HUES64 (cell line): Measurements from ENCODE around the gene TOP1.

Source experiments
- H3K27ac ChIP-seq: 2 replicates; pipeline ENCODE4 v1.7.0; 2013; ENCODE audit warnings: low read depth, low read length, inconsistent platforms
- H3K27me3 ChIP-seq: 2 replicates; pipeline ENCODE4 v1.6.1; 2013; ENCODE audit warnings: mild to moderate bottlenecking, low read length; ENCODE audit not compliant: insufficient read depth
- H3K36me3 ChIP-seq: 2 replicates; pipeline ENCODE4 v1.6.1; 2013; ENCODE audit warnings: mild to moderate bottlenecking, low read length; ENCODE audit not compliant: insufficient read depth
- H3K4me1 ChIP-seq: 2 replicates; pipeline ENCODE4 v1.6.1; 2013; ENCODE audit warnings: mild to moderate bottlenecking, low read length, moderate library complexity; ENCODE audit not compliant: insufficient read depth
- H3K4me3 ChIP-seq: 2 replicates; pipeline ENCODE4 v1.5.1; 2013; ENCODE audit warnings: mild to moderate bottlenecking, low read length, moderate library complexity
- H3K9ac ChIP-seq: 2 replicates; pipeline ENCODE4 v1.6.1; 2013; ENCODE audit warnings: mild to moderate bottlenecking, low read depth, low read length
- H3K9me3 ChIP-seq: 2 replicates; pipeline ENCODE4 v1.6.1; 2013; ENCODE audit warnings: low read depth, low read length; ENCODE audit not compliant: insufficient read depth
- WGBS: fragments of 150-250, 120-280 bp; methylation state at CpG from one replicate; pipeline ENCODE4 v1.1.7; 2013; ENCODE audit warnings: missing lambda C conversion rate; 5-methylcytosine and 5-hydroxymethylcytosine counted together

Gene TOP1

GRCh38 chr20:41081276-41081814 is 52.7 kb downstream of the TOP1 start:
- H3K4me1 ChIP-seq: 0 out of 2 replicates have a peak, but pooled peaks cover 3% of the 10 kb centered on the region
- no peaks in the 10 kb centered on the region for H3K9me3 ChIP-seq
- peaks cover 99% of the 10 kb centered on the region for H3K36me3 ChIP-seq

GRCh38 chr20:41082306-41082705 is 53.7 kb downstream of the TOP1 start:
- Histone ChIP-seq H3K9ac (no peak overlapping the region), H3K27ac (no peak overlapping the region), H3K27me3 (no peaks in the 10 kb centered on the region), H3K4me3 (no peak overlapping the region), H3K36me3 (peaks cover 99% of the 10 kb centered on the region), H3K9me3 (no peaks in the 10 kb centered on the region), H3K4me1 (0 out of 2 replicates have a peak, but pooled peaks cover 3% of the 10 kb centered on the region)
- WGBS: 89% methylated on average over 2 of the region's 2 CpGs

More at GRCh38 chr20:41081276-41081814, 52.7 kb downstream of the TOP1 start:
- Histone ChIP-seq H3K27me3 (no peaks in the 10 kb centered on the region), H3K9ac (no peak overlapping the region), H3K4me3 (no peak overlapping the region), H3K27ac (no peak overlapping the region)

- WGBS: 96% methylated on average over 3 of the region's 3 CpGs
- peaks cover 86% of the 10 kb centered on the region for H3K36me3 ChIP-seq
- H3K27me3 ChIP-seq: no peaks in the 10 kb centered on the region
- H3K4me1 ChIP-seq: no peaks in the 10 kb centered on the region
- H3K27ac ChIP-seq: no peak overlapping the region
- H3K9ac ChIP-seq: no peak overlapping the region
- no peak overlapping the region for H3K4me3 ChIP-seq
- H3K9me3 ChIP-seq: no peaks in the 10 kb centered on the region
These were observed 57.0 kb downstream of the TOP1 start for GRCh38 chr20:41085606-41086005.

- WGBS: 95% methylated on average over 8 of the region's 8 CpGs
- H3K4me1 ChIP-seq: no peaks in the 10 kb centered on the region
- peaks cover 81% of the 10 kb centered on the region for H3K36me3 ChIP-seq
- no peaks in the 10 kb centered on the region for H3K9me3 ChIP-seq
- H3K9ac ChIP-seq: no peak overlapping the region
- H3K27ac ChIP-seq: no peak overlapping the region
- no peaks in the 10 kb centered on the region for H3K27me3 ChIP-seq
- no peak overlapping the region for H3K4me3 ChIP-seq
These were observed 58.0 kb downstream of the TOP1 start for GRCh38 chr20:41086402-41087324.

GRCh38 chr20:41087325-41087685 is 58.7 kb downstream of the TOP1 start:
- no peaks in the 10 kb centered on the region for H3K27me3 ChIP-seq
- H3K4me3 ChIP-seq: no peak overlapping the region
- no peaks in the 10 kb centered on the region for H3K9me3 ChIP-seq
- H3K27ac ChIP-seq: no peak overlapping the region
- 87% methylated on average over 1 of the region's 1 CpG for WGBS
- no peak overlapping the region for H3K9ac ChIP-seq
- H3K36me3 ChIP-seq: peaks cover 81% of the 10 kb centered on the region
- no peaks in the 10 kb centered on the region for H3K4me1 ChIP-seq

GRCh38 chr20:41087777-41088176 is 59.2 kb downstream of the TOP1 start:
- Histone ChIP-seq H3K9me3 (no peaks in the 10 kb centered on the region), H3K4me3 (no peak overlapping the region), H3K27me3 (no peaks in the 10 kb centered on the region), H3K4me1 (no peaks in the 10 kb centered on the region), H3K27ac (no peak overlapping the region), H3K36me3 (peaks cover 81% of the 10 kb centered on the region), H3K9ac (no peak overlapping the region)
- 87% methylated on average over 3 of the region's 3 CpGs for WGBS

- no peak overlapping the region for H3K9ac ChIP-seq
- WGBS: 84% methylated on average over 3 of the region's 3 CpGs
- H3K4me1 ChIP-seq: no peaks in the 10 kb centered on the region
- no peak overlapping the region for H3K27ac ChIP-seq
- no peaks in the 10 kb centered on the region for H3K9me3 ChIP-seq
- H3K27me3 ChIP-seq: no peaks in the 10 kb centered on the region
- no peak overlapping the region for H3K4me3 ChIP-seq
- H3K36me3 ChIP-seq: peaks cover 81% of the 10 kb centered on the region
These were observed 60.9 kb downstream of the TOP1 start for GRCh38 chr20:41089555-41089954.

GRCh38 chr20:41091927-41092326 is 63.3 kb downstream of the TOP1 start:
- H3K36me3 ChIP-seq: peaks cover 74% of the 10 kb centered on the region
- H3K27me3 ChIP-seq: no peaks in the 10 kb centered on the region
- 92% methylated on average over 4 of the region's 4 CpGs for WGBS
- H3K9me3 ChIP-seq: no peaks in the 10 kb centered on the region
- H3K4me3 ChIP-seq: no peak overlapping the region
- no peak overlapping the region for H3K9ac ChIP-seq
- no peaks in the 10 kb centered on the region for H3K4me1 ChIP-seq
- no peak overlapping the region for H3K27ac ChIP-seq

GRCh38 chr20:41094353-41095055 is 65.9 kb downstream of the TOP1 start:
- Histone ChIP-seq H3K9me3 (no peaks in the 10 kb centered on the region), H3K9ac (no peak overlapping the region), H3K4me3 (no peak overlapping the region), H3K27me3 (no peaks in the 10 kb centered on the region), H3K4me1 (no peaks in the 10 kb centered on the region), H3K27ac (no peak overlapping the region), H3K36me3 (peaks cover 78% of the 10 kb centered on the region)
- WGBS: 97% methylated on average over 2 of the region's 2 CpGs

- H3K27me3 ChIP-seq: no peaks in the 10 kb centered on the region
- 81% methylated on average over 5 of the region's 7 CpGs for WGBS
- H3K9me3 ChIP-seq: no peaks in the 10 kb centered on the region
- H3K36me3 ChIP-seq: peaks cover 84% of the 10 kb centered on the region
- no peak overlapping the region for H3K27ac ChIP-seq
- no peak overlapping the region for H3K4me3 ChIP-seq
- no peak overlapping the region for H3K9ac ChIP-seq
- H3K4me1 ChIP-seq: no peaks in the 10 kb centered on the region
These were observed 66.7 kb downstream of the TOP1 start for GRCh38 chr20:41095110-41095969.
